ENCODE results near the gene PLCB4. TPM values are rescaled to one million over a fixed set of nuclear protein-coding genes. Genes with fewer than 3 reads are reported as not detected.

Gene PLCB4
- total RNA-seq, 1 donor = 4.1 TPM

- DNase-seq (ENCODE audit: low read depth) = no peak
- TF ChIP-seq, protein P1, sequence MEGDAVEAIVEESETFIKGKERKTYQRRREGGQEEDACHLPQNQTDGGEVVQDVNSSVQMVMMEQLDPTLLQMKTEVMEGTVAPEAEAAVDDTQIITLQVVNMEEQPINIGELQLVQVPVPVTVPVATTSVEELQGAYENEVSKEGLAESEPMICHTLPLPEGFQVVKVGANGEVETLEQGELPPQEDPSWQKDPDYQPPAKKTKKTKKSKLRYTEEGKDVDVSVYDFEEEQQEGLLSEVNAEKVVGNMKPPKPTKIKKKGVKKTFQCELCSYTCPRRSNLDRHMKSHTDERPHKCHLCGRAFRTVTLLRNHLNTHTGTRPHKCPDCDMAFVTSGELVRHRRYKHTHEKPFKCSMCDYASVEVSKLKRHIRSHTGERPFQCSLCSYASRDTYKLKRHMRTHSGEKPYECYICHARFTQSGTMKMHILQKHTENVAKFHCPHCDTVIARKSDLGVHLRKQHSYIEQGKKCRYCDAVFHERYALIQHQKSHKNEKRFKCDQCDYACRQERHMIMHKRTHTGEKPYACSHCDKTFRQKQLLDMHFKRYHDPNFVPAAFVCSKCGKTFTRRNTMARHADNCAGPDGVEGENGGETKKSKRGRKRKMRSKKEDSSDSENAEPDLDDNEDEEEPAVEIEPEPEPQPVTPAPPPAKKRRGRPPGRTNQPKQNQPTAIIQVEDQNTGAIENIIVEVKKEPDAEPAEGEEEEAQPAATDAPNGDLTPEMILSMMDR (IDR thresholded peaks at IDR 0.05; ENCODE audit: insufficient read depth, low read length) = no peak
- no peak overlapping the region for H3K4me3 ChIP-seq (ENCODE audit: low read depth, low read length)
Observed at GRCh38 chr20:9363673-9364072, 294.8 kb downstream of the PLCB4 start.

DNA sequence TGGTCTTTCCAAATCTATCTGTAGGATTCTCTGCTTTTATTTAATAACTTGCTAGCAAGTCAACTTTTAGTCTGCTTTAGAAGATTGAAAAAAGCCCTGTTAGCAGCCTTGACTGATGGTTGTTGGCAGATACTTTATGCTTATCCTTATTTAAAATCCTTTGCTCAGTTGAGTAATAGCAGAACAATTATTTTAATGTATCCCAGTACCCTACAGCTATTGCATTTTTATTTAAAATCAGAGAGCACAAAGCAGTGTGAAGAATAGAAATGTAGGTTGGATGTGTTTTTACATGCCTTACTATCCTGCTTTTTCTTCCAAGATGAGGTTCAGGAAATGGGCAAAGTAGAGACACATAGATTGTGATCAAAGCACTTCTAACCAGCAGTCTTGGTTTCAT lies 298.4 kb downstream of the PLCB4 start:
- no peak overlapping the region for H3K4me3 ChIP-seq (ENCODE audit: low read depth, low read length)
- TF ChIP-seq, protein P1 (IDR thresholded peaks at IDR 0.05; ENCODE audit: insufficient read depth, low read length) = no peak
- DNase-seq (ENCODE audit: low read depth) = no peak

DNA sequence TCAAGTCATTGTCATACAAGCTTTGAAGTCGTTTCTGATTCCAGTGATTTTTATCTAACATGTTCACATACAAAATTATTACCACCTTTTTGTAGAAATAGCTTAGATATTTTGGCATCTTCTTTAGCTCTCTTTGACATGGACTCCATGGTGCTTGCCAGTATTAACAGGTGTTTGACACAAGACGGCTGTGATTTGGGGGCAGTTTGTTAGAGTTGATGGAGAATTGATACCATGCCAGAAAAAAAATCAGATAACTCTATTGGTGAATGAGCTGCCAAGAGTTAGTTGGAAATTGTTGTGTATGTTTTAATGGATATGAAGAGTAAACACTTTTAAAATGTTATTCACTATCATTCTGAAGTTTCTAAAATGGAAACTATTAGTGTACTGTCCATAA lies 298.9 kb downstream of the PLCB4 start:
- TF ChIP-seq, protein P1 (IDR thresholded peaks at IDR 0.05; ENCODE audit: insufficient read depth, low read length) = no peak
- DNase-seq (ENCODE audit: low read depth) = no peak
- no peak overlapping the region for H3K4me3 ChIP-seq (ENCODE audit: low read depth, low read length)

- TF ChIP-seq, protein P1 (IDR thresholded peaks at IDR 0.05; ENCODE audit: insufficient read depth, low read length) = no peak
- DNase-seq (ENCODE audit: low read depth) = no peak
- no peak overlapping the region for H3K4me3 ChIP-seq (ENCODE audit: low read depth, low read length)
Observed at GRCh38 chr20:9368893-9369292, 300.0 kb downstream of the PLCB4 start.

DNA sequence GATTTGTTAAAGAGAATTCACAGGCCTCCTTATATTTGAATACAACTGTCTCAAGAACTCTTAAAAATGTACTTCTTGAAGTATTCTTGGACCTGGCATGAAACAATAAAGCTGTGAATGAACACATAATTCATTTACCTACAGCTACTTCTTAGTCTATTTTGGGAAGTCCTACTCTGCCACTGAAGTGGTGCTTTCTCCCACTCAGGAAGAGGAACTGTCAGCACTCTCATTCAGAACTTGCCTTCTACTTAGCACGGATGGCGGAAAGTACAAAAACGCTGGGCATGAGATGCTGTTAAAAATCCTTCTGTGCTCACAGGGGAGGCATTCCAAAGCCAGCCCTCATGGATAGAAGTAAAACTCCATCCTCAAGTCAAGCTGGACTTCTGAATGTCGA lies 300.7 kb downstream of the PLCB4 start:
- TF ChIP-seq, protein P1 (IDR thresholded peaks at IDR 0.05; ENCODE audit: insufficient read depth, low read length) = no peak
- no peak for DNase-seq (ENCODE audit: low read depth)
- H3K4me3 ChIP-seq (ENCODE audit: low read depth, low read length) = no peak overlapping the region

GRCh38 chr20:9374072-9374471 lies 305.2 kb downstream of the PLCB4 start:
- no peak for DNase-seq (ENCODE audit: low read depth)
- H3K4me3 ChIP-seq (ENCODE audit: low read depth, low read length) = no peak overlapping the region
- TF ChIP-seq, protein P1 (IDR thresholded peaks at IDR 0.05; ENCODE audit: insufficient read depth, low read length) = no peak

GRCh38 chr20:9374480-9374879 lies 305.6 kb downstream of the PLCB4 start:
- no peak overlapping the region for H3K4me3 ChIP-seq (ENCODE audit: low read depth, low read length)
- DNase-seq (ENCODE audit: low read depth) = peak; percentile 5
- TF ChIP-seq, protein P1 (IDR thresholded peaks at IDR 0.05; ENCODE audit: insufficient read depth, low read length) = no peak

All from fibroblast of the aortic adventitia (primary cell).